Adipocyte (in vitro differentiated cells): ENCODE data around the gene MRPS12.
"Not testable (repeated sequence)": the region's sequence is repeated elsewhere in the genome, so short reads cannot be mapped to it uniquely, and the experiment has no call there.

Experiments used
- DNase-seq: peaks from one replicate; pipeline ENCODE4 v3.0.0-alpha.2; 2015; ENCODE audit warnings: low read depth
- H3K27me3 ChIP-seq: replicated peaks from 2 replicates; pipeline ENCODE4 v1.7.0; 2013; ENCODE audit warnings: mild to moderate bottlenecking, low read length, moderate library complexity; ENCODE audit not compliant: control insufficient read depth, insufficient read depth
- H3K36me3 ChIP-seq: 2 replicates; pipeline ENCODE4 v1.7.0; 2013; ENCODE audit warnings: low read length, mild to moderate bottlenecking, moderate library complexity; ENCODE audit not compliant: control insufficient read depth, insufficient read depth, severe bottlenecking
- H3K4me1 ChIP-seq: 2 replicates; pipeline ENCODE4 v1.7.0; 2013; ENCODE audit warnings: mild to moderate bottlenecking, low read length, moderate library complexity; ENCODE audit not compliant: control insufficient read depth, insufficient read depth
- H3K4me3 ChIP-seq: 2 replicates; pipeline ENCODE4 v1.7.0; 2013; ENCODE audit warnings: mild to moderate bottlenecking, low read length, moderate library complexity
- H3K9ac ChIP-seq: 2 replicates; pipeline ENCODE4 v1.7.0; 2013; ENCODE audit warnings: mild to moderate bottlenecking, low read length, moderate library complexity
- H3K9me3 ChIP-seq: 2 replicates; pipeline ENCODE4 v1.7.0; 2013; ENCODE audit warnings: mild to moderate bottlenecking, low read length, moderate library complexity; ENCODE audit not compliant: control insufficient read depth

The MRPS12 gene

GRCh38 chr19:38958301-38958700 is 27.6 kb downstream of the MRPS12 start:
- Histone ChIP-seq H3K4me1 (peaks cover 3% of the 10 kb centered on the region), H3K9me3 (no peaks in the 10 kb centered on the region)

GRCh38 chr19:38959618-38960017 is 28.9 kb downstream of the MRPS12 start:
- peaks cover 3% of the 10 kb centered on the region for H3K4me1 ChIP-seq
- H3K9ac ChIP-seq, result no peak overlapping the region
- no peaks in the 10 kb centered on the region for H3K27me3 ChIP-seq
- DNase-seq, result no peak
- H3K9me3 ChIP-seq, result no peaks in the 10 kb centered on the region
- H3K4me3 ChIP-seq, result no peak overlapping the region
- no peaks in the 10 kb centered on the region for H3K36me3 ChIP-seq

More at GRCh38 chr19:38958301-38958700, 27.6 kb downstream of the MRPS12 start:
- no peak for DNase-seq
- H3K4me3 ChIP-seq, result no peak overlapping the region
- no peak overlapping the region for H3K9ac ChIP-seq
- H3K27me3 ChIP-seq, result no peaks in the 10 kb centered on the region
- H3K36me3 ChIP-seq, result no peaks in the 10 kb centered on the region

- H3K9me3 ChIP-seq, result no peaks in the 10 kb centered on the region
- no peak overlapping the region for H3K9ac ChIP-seq
- peaks cover 12% of the 10 kb centered on the region for H3K4me1 ChIP-seq
- H3K4me3 ChIP-seq, result no peak overlapping the region
- no peaks in the 10 kb centered on the region for H3K36me3 ChIP-seq
- DNase-seq, result no peak
- no peaks in the 10 kb centered on the region for H3K27me3 ChIP-seq
These were observed 34.0 kb downstream of the MRPS12 start for GRCh38 chr19:38964738-38965137.

GRCh38 chr19:38966149-38966548 is 35.4 kb downstream of the MRPS12 start:
- peaks cover 16% of the 10 kb centered on the region for H3K4me1 ChIP-seq
- not testable (repeated sequence) for H3K9ac ChIP-seq, H3K36me3 ChIP-seq, DNase-seq, H3K27me3 ChIP-seq, H3K9me3 ChIP-seq, H3K4me3 ChIP-seq

- H3K9me3 ChIP-seq, result no peaks in the 10 kb centered on the region
These were observed 40.2 kb downstream of the MRPS12 start for GRCh38 chr19:38970664-38971532.

GRCh38 chr19:38971672-38972071 is 40.9 kb downstream of the MRPS12 start:
- Histone ChIP-seq H3K9me3 (no peaks in the 10 kb centered on the region), H3K36me3 (no peaks in the 10 kb centered on the region), H3K4me1 (peaks cover 34% of the 10 kb centered on the region), H3K27me3 (no peaks in the 10 kb centered on the region), H3K4me3 (no peak overlapping the region), H3K9ac (no peak overlapping the region)
- no peak for DNase-seq

More at GRCh38 chr19:38970664-38971532, 40.2 kb downstream of the MRPS12 start:
- Histone ChIP-seq H3K4me1 (peaks cover 26% of the 10 kb centered on the region), H3K9ac (no peak overlapping the region), H3K36me3 (no peaks in the 10 kb centered on the region), H3K27me3 (no peaks in the 10 kb centered on the region), H3K4me3 (no peak overlapping the region)
- no peak for DNase-seq

- peak overlapping the region; percentile 92 for H3K9ac ChIP-seq
- no peaks in the 10 kb centered on the region for H3K36me3 ChIP-seq
- no peaks in the 10 kb centered on the region for H3K9me3 ChIP-seq
- peaks cover 26% of the 10 kb centered on the region for H3K4me1 ChIP-seq
- H3K4me3 ChIP-seq, result peak overlapping the region; percentile 85
- no peaks in the 10 kb centered on the region for H3K27me3 ChIP-seq
- peak; percentile 61 for DNase-seq
These were observed 44.0 kb downstream of the MRPS12 start for GRCh38 chr19:38974624-38975213.

GRCh38 chr19:38975214-38975860 is 44.6 kb downstream of the MRPS12 start, which contains the start of gene FBXO17:
Gene FBXO17 (minus strand): TSS chr19:38975742. CDS start chr19:38950319, 25,423 bp downstream.
- Histone ChIP-seq H3K4me1 (peaks cover 24% of the 10 kb centered on the region), H3K9me3 (no peaks in the 10 kb centered on the region), H3K9ac (peak within 1 kb of the TSS; percentile 92), H3K36me3 (no peaks in the 10 kb centered on the region), H3K4me3 (peak within 1 kb of the TSS; percentile 85), H3K27me3 (no peaks in the 10 kb centered on the region)
- peak; percentile 87 for DNase-seq

- DNase-seq, result peak; percentile 62
- peak overlapping the region; percentile 77 for H3K4me3 ChIP-seq
- H3K4me1 ChIP-seq, result peaks cover 22% of the 10 kb centered on the region
- H3K9me3 ChIP-seq, result no peaks in the 10 kb centered on the region
- peaks cover 3% of the 10 kb centered on the region for H3K27me3 ChIP-seq
- H3K9ac ChIP-seq, result peak overlapping the region; percentile 92
- H3K36me3 ChIP-seq, result no peaks in the 10 kb centered on the region
These were observed 45.1 kb downstream of the MRPS12 start for GRCh38 chr19:38975861-38976271.

- DNase-seq, result no peak
- Histone ChIP-seq H3K36me3 (no peaks in the 10 kb centered on the region), H3K27me3 (peaks cover 4% of the 10 kb centered on the region), H3K9me3 (no peaks in the 10 kb centered on the region), H3K4me1 (peaks cover 22% of the 10 kb centered on the region), H3K9ac (no peak overlapping the region), H3K4me3 (no peak overlapping the region)
These were observed 46.9 kb downstream of the MRPS12 start for GRCh38 chr19:38977445-38978325.
